ENCODE measurements around the gene NRAP.

The NRAP gene

GRCh38 chr10:113557424-113557862 lies 106.4 kb downstream of the NRAP start:
- H3K4me3 ChIP-seq (ENCODE audit: low read length): no peak overlapping the region
- TF ChIP-seq ZNF274 (IDR thresholded peaks at IDR 0.05; ENCODE audit: low read depth, low read length): no peak

GRCh38 chr10:113555751-113556150 lies 108.1 kb downstream of the NRAP start:
- TF ChIP-seq ZNF274 (IDR thresholded peaks at IDR 0.05; ENCODE audit: low read depth, low read length): no peak

GRCh38 chr10:113555245-113555644 lies 108.6 kb downstream of the NRAP start:
- no peak for TF ChIP-seq ZNF274 (IDR thresholded peaks at IDR 0.05; ENCODE audit: low read depth, low read length)
- H3K4me3 ChIP-seq (ENCODE audit: low read length): no peak overlapping the region

More at GRCh38 chr10:113555751-113556150, 108.1 kb downstream of the NRAP start:
- no peak overlapping the region for H3K4me3 ChIP-seq (ENCODE audit: low read length)

GRCh38 chr10:113554214-113554613 lies 109.6 kb downstream of the NRAP start:
- no peak for TF ChIP-seq ZNF274 (IDR thresholded peaks at IDR 0.05; ENCODE audit: low read depth, low read length)
- H3K4me3 ChIP-seq (ENCODE audit: low read length): no peak overlapping the region

GRCh38 chr10:113553149-113553548 lies 110.7 kb downstream of the NRAP start:
- no peak for TF ChIP-seq ZNF274 (IDR thresholded peaks at IDR 0.05; ENCODE audit: low read depth, low read length)
- H3K4me3 ChIP-seq (ENCODE audit: low read length): no peak overlapping the region

GRCh38 chr10:113552701-113553100 lies 111.1 kb downstream of the NRAP start, which contains the start of gene HABP2:
HABP2 (plus strand) TSS chr10:113553053; CDS start chr10:113553122, 69 bp downstream.
- no peak for TF ChIP-seq ZNF274 (IDR thresholded peaks at IDR 0.05; ENCODE audit: low read depth, low read length)
- no peak within 1 kb of the TSS for H3K4me3 ChIP-seq (ENCODE audit: low read length)

GRCh38 chr10:113552014-113552413 lies 111.8 kb downstream of the NRAP start:
- TF ChIP-seq ZNF274 (IDR thresholded peaks at IDR 0.05; ENCODE audit: low read depth, low read length): no peak
- H3K4me3 ChIP-seq (ENCODE audit: low read length): no peak overlapping the region

GRCh38 chr10:113550365-113550764 lies 113.5 kb downstream of the NRAP start:
- TF ChIP-seq ZNF274 (IDR thresholded peaks at IDR 0.05; ENCODE audit: low read depth, low read length): no peak
- no peak overlapping the region for H3K4me3 ChIP-seq (ENCODE audit: low read length)

GRCh38 chr10:113549856-113550255 lies 114.0 kb downstream of the NRAP start:
- no peak for TF ChIP-seq ZNF274 (IDR thresholded peaks at IDR 0.05; ENCODE audit: low read depth, low read length)
- H3K4me3 ChIP-seq (ENCODE audit: low read length): no peak overlapping the region

GRCh38 chr10:113547426-113547825 lies 116.4 kb downstream of the NRAP start:
- TF ChIP-seq ZNF274 (IDR thresholded peaks at IDR 0.05; ENCODE audit: low read depth, low read length): no peak
- no peak overlapping the region for H3K4me3 ChIP-seq (ENCODE audit: low read length)

- no peak for TF ChIP-seq ZNF274 (IDR thresholded peaks at IDR 0.05; ENCODE audit: low read depth, low read length)
- H3K4me3 ChIP-seq (ENCODE audit: low read length): no peak overlapping the region
Observed at GRCh38 chr10:113544392-113544791, 119.4 kb downstream of the NRAP start.

GRCh38 chr10:113543107-113543955 lies 120.5 kb downstream of the NRAP start:
- no peak overlapping the region for H3K4me3 ChIP-seq (ENCODE audit: low read length)

GRCh38 chr10:113541549-113541927 lies 122.3 kb downstream of the NRAP start:
- no peak for TF ChIP-seq ZNF274 (IDR thresholded peaks at IDR 0.05; ENCODE audit: low read depth, low read length)

More at GRCh38 chr10:113543107-113543955, 120.5 kb downstream of the NRAP start:
- TF ChIP-seq ZNF274 (IDR thresholded peaks at IDR 0.05; ENCODE audit: low read depth, low read length): no peak

GRCh38 chr10:113540845-113541548 lies 122.8 kb downstream of the NRAP start:
- TF ChIP-seq ZNF274 (IDR thresholded peaks at IDR 0.05; ENCODE audit: low read depth, low read length): no peak
- no peak overlapping the region for H3K4me3 ChIP-seq (ENCODE audit: low read length)

More at GRCh38 chr10:113541549-113541927, 122.3 kb downstream of the NRAP start:
- H3K4me3 ChIP-seq (ENCODE audit: low read length): no peak overlapping the region

GRCh38 chr10:113539789-113540188 lies 124.1 kb downstream of the NRAP start:
- H3K4me3 ChIP-seq (ENCODE audit: low read length): no peak overlapping the region

More at GRCh38 chr10:113539789-113540188, 124.1 kb downstream of the NRAP start:
- no peak for TF ChIP-seq ZNF274 (IDR thresholded peaks at IDR 0.05; ENCODE audit: low read depth, low read length)

Data from GM08714 (cell line).